ENCODE data around the gene OR5M10.

GRCh38 chr11:56543739-56544138 lies 33.8 kb downstream of the OR5M10 start:
- TF ChIP-seq POLR2A (IDR thresholded peaks at IDR 0.05) (no peak), EP300 (IDR thresholded peaks at IDR 0.05) (no peak), POLR2AphosphoS5 (IDR thresholded peaks at IDR 0.05) (no peak)
